ENCODE measurements around the gene ANXA10.

Gene ANXA10

GRCh38 chr4:168074861-168075260, 17.5 kb upstream of the ANXA10 start:
- H3K27ac ChIP-seq (ENCODE audit: low read length), result no peak overlapping the region
- TF ChIP-seq EZH2phosphoT487 (IDR thresholded peaks at IDR 0.05; ENCODE audit: low read depth) (no peak), CTCF (IDR thresholded peaks at IDR 0.05; ENCODE audit: low read depth, low read length) (no peak)

GRCh38 chr4:168076989-168077725, 15.2 kb upstream of the ANXA10 start:
- Histone ChIP-seq H3K27ac (ENCODE audit: low read length) (no peak overlapping the region), H3K4me2 (ENCODE audit: low read length) (peak overlapping the region; percentile 29)
- TF ChIP-seq EZH2phosphoT487 (IDR thresholded peaks at IDR 0.05; ENCODE audit: low read depth), result no peak
- TF ChIP-seq CTCF (IDR thresholded peaks at IDR 0.05; ENCODE audit: low read depth, low read length), result peak; percentile 99

More at GRCh38 chr4:168074861-168075260, 17.5 kb upstream of the ANXA10 start:
- Histone ChIP-seq H3K79me2 (ENCODE audit: low read length) (no peaks in the 10 kb centered on the region), H3K4me2 (ENCODE audit: low read length) (peak overlapping the region; percentile 8; the same call in 1 of the 2 replicates), H3K9me3 (ENCODE audit: insufficient read depth, low read length) (no peaks in the 10 kb centered on the region), H3K27me3 (ENCODE audit: low read depth, low read length) (no peaks in the 10 kb centered on the region), H3K4me1 (ENCODE audit: low read length) (peaks cover 24% of the 10 kb centered on the region), H3K9ac (ENCODE audit: low read length) (no peak overlapping the region), H2AFZ (ENCODE audit: low read depth, low read length) (no peak overlapping the region), H4K20me1 (ENCODE audit: insufficient read depth, low read length) (no peaks in the 10 kb centered on the region), H3K4me3 (ENCODE audit: low read length) (no peak overlapping the region), H3K36me3 (replicated peaks; ENCODE audit: low read depth, low read length) (no peaks in the 10 kb centered on the region)

GRCh38 chr4:168077726-168078239, 14.6 kb upstream of the ANXA10 start:
- no peak overlapping the region for H3K4me3 ChIP-seq (ENCODE audit: low read length)
- no peak overlapping the region for H3K27ac ChIP-seq (ENCODE audit: low read length)
- H3K27me3 ChIP-seq (ENCODE audit: low read depth, low read length), result no peaks in the 10 kb centered on the region
- peaks cover 28% of the 10 kb centered on the region for H3K4me1 ChIP-seq (ENCODE audit: low read length)
- no peaks in the 10 kb centered on the region for H3K9me3 ChIP-seq (ENCODE audit: insufficient read depth, low read length)
- H3K4me2 ChIP-seq (ENCODE audit: low read length), result no peak overlapping the region
- no peak overlapping the region for H3K9ac ChIP-seq (ENCODE audit: low read length)
- TF ChIP-seq EZH2phosphoT487 (IDR thresholded peaks at IDR 0.05; ENCODE audit: low read depth), result no peak
- TF ChIP-seq CTCF (IDR thresholded peaks at IDR 0.05; ENCODE audit: low read depth, low read length), result no peak
- no peak overlapping the region for H2AFZ ChIP-seq (ENCODE audit: low read depth, low read length)
- no peaks in the 10 kb centered on the region for H4K20me1 ChIP-seq (ENCODE audit: insufficient read depth, low read length)
- no peaks in the 10 kb centered on the region for H3K79me2 ChIP-seq (ENCODE audit: low read length)
- H3K36me3 ChIP-seq (replicated peaks; ENCODE audit: low read depth, low read length), result no peaks in the 10 kb centered on the region

More at GRCh38 chr4:168076989-168077725, 15.2 kb upstream of the ANXA10 start:
- 0 out of 2 replicates have a peak overlapping the region, but pooled peaks have one; percentile 4 for H2AFZ ChIP-seq (ENCODE audit: low read depth, low read length)
- no peaks in the 10 kb centered on the region for H3K79me2 ChIP-seq (ENCODE audit: low read length)
- no peaks in the 10 kb centered on the region for H3K27me3 ChIP-seq (ENCODE audit: low read depth, low read length)
- H3K36me3 ChIP-seq (replicated peaks; ENCODE audit: low read depth, low read length), result no peaks in the 10 kb centered on the region
- peaks cover 24% of the 10 kb centered on the region for H3K4me1 ChIP-seq (ENCODE audit: low read length)
- H4K20me1 ChIP-seq (ENCODE audit: insufficient read depth, low read length), result no peaks in the 10 kb centered on the region
- no peak overlapping the region for H3K9ac ChIP-seq (ENCODE audit: low read length)
- no peaks in the 10 kb centered on the region for H3K9me3 ChIP-seq (ENCODE audit: insufficient read depth, low read length)
- H3K4me3 ChIP-seq (ENCODE audit: low read length), result no peak overlapping the region

GRCh38 chr4:168082379-168082778, 10.0 kb upstream of the ANXA10 start:
- H2AFZ ChIP-seq (ENCODE audit: low read depth, low read length), result peak overlapping the region; percentile 50
- no peaks in the 10 kb centered on the region for H4K20me1 ChIP-seq (ENCODE audit: insufficient read depth, low read length)
- H3K9ac ChIP-seq (ENCODE audit: low read length), result no peak overlapping the region
- no peak for TF ChIP-seq CTCF (IDR thresholded peaks at IDR 0.05; ENCODE audit: low read depth, low read length)
- no peak for TF ChIP-seq EZH2phosphoT487 (IDR thresholded peaks at IDR 0.05; ENCODE audit: low read depth)
- peaks cover 4% of the 10 kb centered on the region; the same call in 1 of the 2 replicates for H3K4me1 ChIP-seq (ENCODE audit: low read length)
- no peak overlapping the region for H3K27ac ChIP-seq (ENCODE audit: low read length)
- H3K27me3 ChIP-seq (ENCODE audit: low read depth, low read length), result no peaks in the 10 kb centered on the region
- H3K4me2 ChIP-seq (ENCODE audit: low read length), result no peak overlapping the region
- H3K9me3 ChIP-seq (ENCODE audit: insufficient read depth, low read length), result peaks cover 4% of the 10 kb centered on the region; the same call in 1 of the 2 replicates
- H3K79me2 ChIP-seq (ENCODE audit: low read length), result no peaks in the 10 kb centered on the region
- H3K4me3 ChIP-seq (ENCODE audit: low read length), result no peak overlapping the region
- peaks cover 3% of the 10 kb centered on the region for H3K36me3 ChIP-seq (replicated peaks; ENCODE audit: low read depth, low read length)
